GM12874 (cell line): ENCODE results near the gene ZNF341.
A peak's percentile ranks its signal among the peaks of the same experiment; 100 is the strongest.

Experiments used
- TF ChIP-seq, protein P1 (sequence below): IDR thresholded peaks from 2 replicates; pipeline ENCODE4 v1.5.1; 2011; ENCODE audit warnings: low read depth, mild to moderate bottlenecking, control low read depth, low read length, moderate library complexity; ENCODE audit not compliant: insufficient read depth

The ZNF341 gene

DNA sequence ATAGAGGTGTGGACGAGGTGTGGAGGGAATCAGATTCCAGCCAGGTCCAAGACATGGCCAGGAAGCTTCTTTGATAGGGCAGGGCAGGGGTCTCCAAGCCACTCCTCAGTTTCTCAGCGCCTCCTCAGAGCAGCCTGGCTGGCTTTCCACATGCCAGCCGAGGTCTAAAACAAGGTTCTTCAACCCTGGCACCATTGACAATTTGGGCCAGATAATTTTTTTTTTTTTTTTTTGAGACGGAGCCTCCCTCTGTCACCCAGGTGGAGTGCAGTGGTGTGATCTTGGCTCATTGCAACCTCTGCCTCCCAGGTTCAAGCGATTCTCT lies 58.0 kb downstream of the ZNF341 start:
- TF ChIP-seq, protein P1, sequence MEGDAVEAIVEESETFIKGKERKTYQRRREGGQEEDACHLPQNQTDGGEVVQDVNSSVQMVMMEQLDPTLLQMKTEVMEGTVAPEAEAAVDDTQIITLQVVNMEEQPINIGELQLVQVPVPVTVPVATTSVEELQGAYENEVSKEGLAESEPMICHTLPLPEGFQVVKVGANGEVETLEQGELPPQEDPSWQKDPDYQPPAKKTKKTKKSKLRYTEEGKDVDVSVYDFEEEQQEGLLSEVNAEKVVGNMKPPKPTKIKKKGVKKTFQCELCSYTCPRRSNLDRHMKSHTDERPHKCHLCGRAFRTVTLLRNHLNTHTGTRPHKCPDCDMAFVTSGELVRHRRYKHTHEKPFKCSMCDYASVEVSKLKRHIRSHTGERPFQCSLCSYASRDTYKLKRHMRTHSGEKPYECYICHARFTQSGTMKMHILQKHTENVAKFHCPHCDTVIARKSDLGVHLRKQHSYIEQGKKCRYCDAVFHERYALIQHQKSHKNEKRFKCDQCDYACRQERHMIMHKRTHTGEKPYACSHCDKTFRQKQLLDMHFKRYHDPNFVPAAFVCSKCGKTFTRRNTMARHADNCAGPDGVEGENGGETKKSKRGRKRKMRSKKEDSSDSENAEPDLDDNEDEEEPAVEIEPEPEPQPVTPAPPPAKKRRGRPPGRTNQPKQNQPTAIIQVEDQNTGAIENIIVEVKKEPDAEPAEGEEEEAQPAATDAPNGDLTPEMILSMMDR = no peak

DNA sequence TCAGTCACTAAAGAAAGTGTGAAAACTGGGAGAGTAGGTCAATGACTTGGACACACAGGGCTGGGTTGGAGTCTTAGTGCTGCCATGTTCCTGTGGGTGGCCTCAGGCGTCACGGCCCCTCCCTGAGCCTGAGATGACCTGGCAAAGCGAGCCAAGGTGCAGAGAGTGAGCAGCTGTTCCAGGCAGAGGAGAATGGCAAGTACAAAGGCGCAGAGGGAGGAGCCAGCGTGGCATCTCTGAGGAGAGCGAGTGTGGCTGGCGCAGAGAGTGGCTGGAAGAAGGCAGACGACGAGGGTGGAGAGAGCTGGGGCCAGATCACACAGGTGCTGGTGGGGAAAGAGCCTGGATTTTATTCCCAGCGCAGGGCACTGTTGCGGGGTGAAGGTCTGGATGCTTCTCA lies 58.8 kb downstream of the ZNF341 start:
- TF ChIP-seq, protein P1 = no peak

DNA sequence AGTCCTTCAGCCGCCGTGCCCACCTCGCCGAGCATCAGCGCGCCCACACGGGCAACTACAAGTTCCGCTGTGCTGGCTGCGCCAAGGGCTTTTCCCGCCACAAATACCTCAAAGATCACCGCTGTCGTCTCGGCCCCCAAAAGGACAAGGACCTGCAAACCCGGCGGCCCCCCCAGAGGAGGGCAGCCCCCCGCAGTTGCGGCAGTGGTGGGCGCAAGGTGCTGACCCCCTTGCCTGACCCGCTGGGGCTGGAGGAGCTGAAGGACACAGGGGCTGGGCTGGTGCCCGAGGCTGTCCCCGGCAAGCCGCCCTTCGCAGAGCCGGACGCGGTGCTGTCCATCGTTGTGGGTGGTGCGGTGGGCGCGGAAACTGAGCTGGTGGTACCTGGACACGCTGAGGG lies 59.2 kb downstream of the ZNF341 start:
- TF ChIP-seq, protein P1 = no peak

DNA sequence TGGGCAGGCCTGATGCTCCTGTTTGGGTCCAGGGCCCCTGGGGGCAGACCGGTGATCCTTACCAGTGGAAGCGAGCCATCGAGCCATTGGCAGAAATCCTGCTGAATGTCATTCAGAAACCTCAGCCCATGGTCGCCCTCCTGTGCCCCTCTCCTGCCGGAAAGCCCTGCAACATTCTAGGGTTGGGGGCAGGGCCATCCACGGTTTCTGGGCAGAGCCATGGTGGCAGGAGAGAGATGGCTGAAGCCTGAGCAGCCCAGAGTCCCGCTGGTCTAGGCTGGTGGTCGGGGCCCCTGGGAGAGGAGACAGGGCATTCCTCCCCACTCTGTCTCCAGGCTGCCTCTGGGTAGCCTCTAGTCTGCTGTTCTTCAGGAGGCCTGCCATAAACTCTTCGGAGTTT lies 59.7 kb downstream of the ZNF341 start:
- TF ChIP-seq, protein P1 = no peak

DNA sequence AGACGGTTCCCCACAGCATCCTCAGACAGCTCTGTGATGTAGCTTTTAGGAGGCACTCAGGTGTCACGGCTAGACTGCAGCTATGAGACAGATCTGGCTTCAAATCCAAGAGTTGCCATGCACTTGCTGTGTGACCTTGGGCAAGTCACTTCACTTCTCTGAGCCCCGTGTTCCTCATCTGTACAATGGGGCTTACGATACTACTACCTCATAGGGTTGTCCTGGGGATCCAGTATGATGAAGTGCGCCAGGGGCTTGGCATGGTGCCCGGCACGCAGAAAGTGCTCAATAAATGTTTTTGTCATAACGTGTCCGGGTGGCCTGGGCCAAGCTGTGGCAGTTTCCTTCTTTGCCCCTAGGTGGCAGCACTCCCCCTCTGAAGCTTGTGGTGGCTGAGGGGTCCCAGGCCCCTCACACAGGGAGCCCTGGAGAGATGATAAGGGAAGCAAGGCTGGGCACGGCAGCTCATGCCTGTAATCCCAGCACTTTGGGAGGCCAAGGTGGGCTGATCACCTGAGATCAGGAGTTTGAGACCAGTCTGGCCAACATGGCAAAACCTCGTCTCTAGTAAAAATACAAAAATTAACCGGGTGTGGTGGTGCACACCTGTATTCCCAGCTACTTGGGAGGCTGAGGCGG lies 60.3 kb downstream of the ZNF341 start:
- TF ChIP-seq, protein P1 = peak; percentile 79

DNA sequence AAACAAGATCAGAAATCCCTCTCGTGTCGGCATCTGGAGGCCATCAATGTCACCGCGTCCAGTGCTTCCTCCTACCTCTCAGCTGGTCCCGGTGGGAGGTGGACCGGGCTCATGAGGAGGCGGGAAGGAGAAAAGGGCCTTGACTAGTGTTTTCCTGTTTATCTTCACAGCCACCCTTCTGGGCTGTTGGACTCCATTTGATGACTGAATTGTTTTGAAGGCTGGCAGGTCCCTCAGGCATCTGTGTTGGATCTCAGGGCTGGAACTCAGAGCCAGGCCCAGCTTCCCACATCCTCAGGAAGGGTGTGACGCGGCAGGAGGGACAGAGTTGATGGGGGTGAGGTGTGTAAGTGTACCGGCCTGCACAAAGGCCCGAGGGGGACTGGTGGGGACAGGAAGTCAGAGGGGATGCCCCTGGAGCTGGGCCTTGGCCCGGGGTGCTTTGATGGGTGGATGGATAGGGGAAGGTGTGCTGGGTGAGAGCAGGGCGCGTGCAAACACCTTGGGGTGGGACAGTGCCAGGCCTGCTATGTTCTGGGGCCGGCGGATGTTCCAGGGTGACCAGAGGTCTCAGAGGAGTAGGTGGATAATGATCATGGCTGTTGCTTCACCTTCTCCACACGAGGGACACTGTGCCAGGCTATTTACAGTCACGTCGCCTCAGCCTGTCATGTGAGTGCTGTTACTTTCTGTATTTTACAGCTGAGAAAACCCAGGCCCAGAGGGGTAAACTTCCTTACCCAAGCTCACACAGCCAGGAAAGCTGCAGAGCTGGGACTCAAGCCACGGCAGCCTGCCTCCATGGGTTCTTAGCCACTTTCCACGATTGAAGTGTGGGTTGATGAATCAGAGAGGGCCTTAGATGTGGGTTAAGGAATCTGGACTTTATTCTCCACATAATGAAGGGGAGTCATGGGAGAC lies 61.5 kb downstream of the ZNF341 start:
- TF ChIP-seq, protein P1 = no peak

DNA sequence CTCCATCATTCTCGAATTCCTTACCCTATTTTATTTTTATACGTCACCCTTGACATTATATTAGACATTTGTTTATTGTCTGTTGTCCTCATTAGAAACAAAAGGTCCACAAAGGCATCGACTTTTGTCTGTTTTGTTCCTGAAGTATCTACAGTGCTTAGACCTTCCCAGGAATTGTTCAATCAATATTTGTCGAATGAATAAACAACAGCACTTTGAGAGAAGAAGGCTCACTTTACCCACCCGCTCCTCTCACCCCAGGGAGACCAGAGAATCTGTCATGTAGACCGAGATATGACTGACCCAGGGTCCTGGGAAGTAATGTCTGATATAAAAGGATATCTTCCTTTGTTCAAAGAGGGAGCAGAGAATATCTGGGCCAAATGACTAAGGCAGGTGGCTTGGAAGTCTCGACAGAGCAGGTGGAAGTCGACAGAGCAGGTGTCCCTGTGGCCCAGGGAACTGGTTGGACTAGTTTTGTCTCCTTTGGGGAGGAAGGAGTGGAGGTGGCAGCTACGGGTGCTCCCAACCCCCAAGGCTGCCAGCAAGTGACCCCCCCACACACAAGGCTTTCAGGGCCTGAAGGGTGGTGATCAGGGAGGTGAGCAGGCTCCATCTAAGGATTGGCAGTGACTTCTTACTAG lies 64.6 kb downstream of the ZNF341 start:
- TF ChIP-seq, protein P1 = no peak
